ENCODE data around the gene RARRES1. TPM values are rescaled to one million over a fixed set of nuclear protein-coding genes. Genes with fewer than 3 reads are reported as not detected.
A peak's percentile ranks its signal among the peaks of the same experiment; 100 is the strongest.

RARRES1 gene
- total and polyA plus RNA-seq, 4 donors, result 36.3 to 110 (median 51.6) TPM

DNA sequence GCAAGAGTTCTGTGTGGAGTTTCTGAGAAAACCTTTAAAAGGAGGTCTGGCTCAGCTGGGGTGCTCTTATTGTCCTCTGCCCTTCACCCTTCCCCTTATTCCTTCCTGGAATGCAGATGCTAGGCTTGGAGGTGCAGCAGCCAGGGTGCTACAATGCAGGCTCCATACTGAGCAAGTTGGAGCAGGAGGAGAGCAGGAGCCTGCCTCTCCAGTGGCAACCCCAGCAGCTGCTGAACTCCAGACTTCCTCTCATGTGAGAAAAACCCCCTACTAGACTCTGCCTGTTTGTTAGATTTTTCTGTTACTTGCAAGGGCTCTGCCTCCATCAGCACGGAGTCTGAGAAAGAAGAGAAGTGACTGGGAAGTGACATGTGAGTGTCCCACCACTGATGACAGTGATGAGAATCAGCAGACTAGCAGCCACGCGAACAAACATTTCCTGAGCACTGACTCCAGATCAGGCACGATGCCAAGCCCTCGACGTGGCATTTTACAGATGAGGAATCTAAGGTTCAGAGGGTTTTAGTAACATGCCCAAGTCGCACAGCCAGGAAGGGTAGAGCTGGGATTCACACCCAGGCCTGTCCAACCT, 16.1 kb upstream of the RARRES1 start:
- DNase-seq (peak; percentile 38 to 57 (median 41)), ATAC-seq (ENCODE audit: insufficient read depth, low FRiP score) (no peak)
- H3K4me3 ChIP-seq, result no peak overlapping the region
- 19 to 27% methylated on average over 7 of the region's 7 CpGs for WGBS, 2 donors
- peak overlapping the region in 1 of 2 donors; percentile 18 for H3K27ac ChIP-seq (ENCODE audit: low read depth in 1 of 2, low read length in 1 of 2)
- H3K9ac ChIP-seq (ENCODE audit: insufficient read depth in 1 of 2, low read length in 2 of 2), result no peak overlapping the region
- H3K9me3 ChIP-seq (ENCODE audit: control insufficient read depth in 4 of 4, insufficient read depth in 3 of 4, low read length in 3 of 4), result no peaks in the 10 kb centered on the region
- peaks cover 0 to 37% (median 17%) of the 10 kb centered on the region in 4 donors for H3K36me3 ChIP-seq (ENCODE audit: control insufficient read depth in 4 of 4, insufficient read depth in 4 of 4, low read length in 4 of 4)
- H3K4me1 ChIP-seq (ENCODE audit: control insufficient read depth in 5 of 5, insufficient read depth in 5 of 5, low read length in 5 of 5), result peaks cover 0 to 20% (median 9%) of the 10 kb centered on the region in 5 donors
- TF ChIP-seq, protein P1, sequence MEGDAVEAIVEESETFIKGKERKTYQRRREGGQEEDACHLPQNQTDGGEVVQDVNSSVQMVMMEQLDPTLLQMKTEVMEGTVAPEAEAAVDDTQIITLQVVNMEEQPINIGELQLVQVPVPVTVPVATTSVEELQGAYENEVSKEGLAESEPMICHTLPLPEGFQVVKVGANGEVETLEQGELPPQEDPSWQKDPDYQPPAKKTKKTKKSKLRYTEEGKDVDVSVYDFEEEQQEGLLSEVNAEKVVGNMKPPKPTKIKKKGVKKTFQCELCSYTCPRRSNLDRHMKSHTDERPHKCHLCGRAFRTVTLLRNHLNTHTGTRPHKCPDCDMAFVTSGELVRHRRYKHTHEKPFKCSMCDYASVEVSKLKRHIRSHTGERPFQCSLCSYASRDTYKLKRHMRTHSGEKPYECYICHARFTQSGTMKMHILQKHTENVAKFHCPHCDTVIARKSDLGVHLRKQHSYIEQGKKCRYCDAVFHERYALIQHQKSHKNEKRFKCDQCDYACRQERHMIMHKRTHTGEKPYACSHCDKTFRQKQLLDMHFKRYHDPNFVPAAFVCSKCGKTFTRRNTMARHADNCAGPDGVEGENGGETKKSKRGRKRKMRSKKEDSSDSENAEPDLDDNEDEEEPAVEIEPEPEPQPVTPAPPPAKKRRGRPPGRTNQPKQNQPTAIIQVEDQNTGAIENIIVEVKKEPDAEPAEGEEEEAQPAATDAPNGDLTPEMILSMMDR (IDR thresholded peaks at IDR 0.05; ENCODE audit: control extremely low read depth, extremely low read depth), result no peak
- H3K27me3 ChIP-seq (ENCODE audit: control insufficient read depth in 3 of 3, insufficient read depth in 3 of 3, low read length in 2 of 3), result no peaks in the 10 kb centered on the region

DNA sequence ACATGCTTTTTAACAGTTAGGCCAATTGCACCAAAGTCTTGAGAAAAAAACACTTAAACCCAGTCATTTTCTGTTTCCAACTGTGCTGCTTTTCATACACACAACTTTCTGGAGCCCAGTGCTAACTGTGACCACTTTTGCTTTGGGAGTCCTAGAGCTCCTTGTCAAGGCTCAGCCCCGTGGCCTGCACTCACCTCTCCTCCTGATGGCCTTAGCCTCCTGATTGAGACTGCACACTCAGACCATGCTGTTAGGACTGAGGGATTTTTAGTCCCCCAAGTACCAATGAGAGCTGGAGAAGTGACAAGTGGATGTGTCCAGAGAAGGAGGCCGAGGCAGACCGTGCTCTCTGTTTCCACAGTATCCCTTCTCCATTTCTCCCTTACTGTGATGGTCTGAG, 15.2 kb upstream of the RARRES1 start:
- H3K27ac ChIP-seq (ENCODE audit: low read depth in 1 of 2, low read length in 1 of 2), result peak overlapping the region in 1 of 2 donors; percentile 42
- H3K27me3 ChIP-seq (ENCODE audit: control insufficient read depth in 3 of 3, insufficient read depth in 3 of 3, low read length in 2 of 3), result no peaks in the 10 kb centered on the region
- H3K4me3 ChIP-seq, result no peak overlapping the region
- no peak for DNase-seq
- H3K9me3 ChIP-seq (ENCODE audit: control insufficient read depth in 4 of 4, insufficient read depth in 3 of 4, low read length in 3 of 4), result no peaks in the 10 kb centered on the region
- H3K36me3 ChIP-seq (ENCODE audit: control insufficient read depth in 4 of 4, insufficient read depth in 4 of 4, low read length in 4 of 4), result peaks cover 0 to 35% (median 17%) of the 10 kb centered on the region in 4 donors
- H3K9ac ChIP-seq (ENCODE audit: insufficient read depth in 1 of 2, low read length in 2 of 2), result no peak overlapping the region
- TF ChIP-seq, protein P1 (IDR thresholded peaks at IDR 0.05; ENCODE audit: control extremely low read depth, extremely low read depth), result no peak
- H3K4me1 ChIP-seq (ENCODE audit: control insufficient read depth in 5 of 5, insufficient read depth in 5 of 5, low read length in 5 of 5), result peaks cover 0 to 27% (median 9%) of the 10 kb centered on the region in 5 donors
- WGBS, 2 donors, result 92 to 96% methylated on average over 3 of the region's 3 CpGs
- ATAC-seq (ENCODE audit: insufficient read depth, low FRiP score), result no peak

DNA sequence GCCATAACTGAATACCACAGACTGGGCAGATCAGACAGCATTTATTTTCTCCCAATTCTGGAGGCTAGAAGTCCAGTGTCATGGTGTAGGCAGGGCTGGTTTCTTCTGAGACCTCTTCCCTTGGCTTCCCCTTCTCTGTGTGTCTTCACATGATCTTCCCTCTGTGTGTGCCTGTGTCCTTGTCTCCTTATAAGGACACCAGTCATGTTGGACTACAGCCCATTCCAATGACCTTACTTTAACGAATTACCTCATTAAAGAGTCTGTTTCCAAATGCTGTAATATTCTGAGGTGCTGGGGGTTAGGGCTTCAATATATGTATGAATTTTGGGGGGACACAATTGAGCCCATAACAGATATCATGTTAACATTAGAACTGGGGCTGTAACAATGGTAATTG, 13.3 kb upstream of the RARRES1 start:
- Histone ChIP-seq H3K9ac (ENCODE audit: insufficient read depth in 1 of 2, low read length in 2 of 2) (no peak overlapping the region), H3K4me3 (no peak overlapping the region), H3K27ac (ENCODE audit: low read depth in 1 of 2, low read length in 1 of 2) (no peak overlapping the region), H3K4me1 (ENCODE audit: control insufficient read depth in 5 of 5, insufficient read depth in 5 of 5, low read length in 5 of 5) (peaks cover 0 to 27% (median 9%) of the 10 kb centered on the region in 5 donors), H3K27me3 (ENCODE audit: control insufficient read depth in 3 of 3, insufficient read depth in 3 of 3, low read length in 2 of 3) (no peaks in the 10 kb centered on the region), H3K9me3 (ENCODE audit: control insufficient read depth in 4 of 4, insufficient read depth in 3 of 4, low read length in 3 of 4) (peaks cover 0 to 3% (median 0%) of the 10 kb centered on the region in 4 donors), H3K36me3 (ENCODE audit: control insufficient read depth in 4 of 4, insufficient read depth in 4 of 4, low read length in 4 of 4) (peaks cover 0 to 40% (median 19%) of the 10 kb centered on the region in 4 donors)
- ATAC-seq (ENCODE audit: insufficient read depth, low FRiP score) (no peak), DNase-seq (no peak)
- WGBS, 2 donors, result 80 to 89% methylated on average over 1 of the region's 1 CpG
- TF ChIP-seq, protein P1 (IDR thresholded peaks at IDR 0.05; ENCODE audit: control extremely low read depth, extremely low read depth), result no peak
